ENCODE data around the gene SCTR.

DNA sequence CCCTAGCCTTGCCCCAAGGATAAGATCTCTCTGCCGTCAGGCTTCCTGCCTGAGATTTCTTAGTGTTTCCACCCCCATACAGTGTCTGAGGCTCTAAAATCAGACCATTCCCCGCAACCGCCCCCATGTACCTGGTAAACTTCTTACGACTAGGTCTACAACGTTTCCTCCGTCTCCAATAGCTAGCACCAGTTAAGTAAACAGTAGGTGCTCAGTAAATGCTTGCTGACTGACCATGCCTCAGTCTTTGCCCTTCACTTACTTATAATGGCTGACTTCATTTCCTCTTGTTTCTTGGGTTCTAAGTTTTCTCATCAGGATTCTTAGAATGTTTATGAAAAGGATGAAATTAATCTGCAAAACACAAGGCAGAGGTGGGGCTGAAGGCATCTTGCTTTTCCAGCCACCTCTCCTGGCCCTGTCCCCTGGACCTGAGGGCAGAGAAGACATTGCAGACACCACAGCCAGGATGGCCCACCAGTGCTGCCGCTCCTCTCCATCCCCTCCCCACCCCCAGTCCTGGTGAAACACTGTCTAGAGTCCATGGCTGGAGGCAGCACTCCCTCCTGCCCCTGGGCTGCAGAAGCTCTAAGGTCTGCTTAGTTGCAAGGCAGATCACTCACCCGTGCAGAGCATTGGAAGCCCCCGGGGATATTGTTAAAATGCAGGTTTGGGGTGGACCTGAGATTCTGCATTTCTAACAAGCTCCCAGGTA lies 75.7 kb downstream of the SCTR start:
- TF ChIP-seq, protein P1, sequence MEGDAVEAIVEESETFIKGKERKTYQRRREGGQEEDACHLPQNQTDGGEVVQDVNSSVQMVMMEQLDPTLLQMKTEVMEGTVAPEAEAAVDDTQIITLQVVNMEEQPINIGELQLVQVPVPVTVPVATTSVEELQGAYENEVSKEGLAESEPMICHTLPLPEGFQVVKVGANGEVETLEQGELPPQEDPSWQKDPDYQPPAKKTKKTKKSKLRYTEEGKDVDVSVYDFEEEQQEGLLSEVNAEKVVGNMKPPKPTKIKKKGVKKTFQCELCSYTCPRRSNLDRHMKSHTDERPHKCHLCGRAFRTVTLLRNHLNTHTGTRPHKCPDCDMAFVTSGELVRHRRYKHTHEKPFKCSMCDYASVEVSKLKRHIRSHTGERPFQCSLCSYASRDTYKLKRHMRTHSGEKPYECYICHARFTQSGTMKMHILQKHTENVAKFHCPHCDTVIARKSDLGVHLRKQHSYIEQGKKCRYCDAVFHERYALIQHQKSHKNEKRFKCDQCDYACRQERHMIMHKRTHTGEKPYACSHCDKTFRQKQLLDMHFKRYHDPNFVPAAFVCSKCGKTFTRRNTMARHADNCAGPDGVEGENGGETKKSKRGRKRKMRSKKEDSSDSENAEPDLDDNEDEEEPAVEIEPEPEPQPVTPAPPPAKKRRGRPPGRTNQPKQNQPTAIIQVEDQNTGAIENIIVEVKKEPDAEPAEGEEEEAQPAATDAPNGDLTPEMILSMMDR (IDR thresholded peaks at IDR 0.05) = no peak
- TF ChIP-seq POLR2A (IDR thresholded peaks at IDR 0.05) = no peak
